ENCODE data around the gene RBM38.

The RBM38 gene

DNA sequence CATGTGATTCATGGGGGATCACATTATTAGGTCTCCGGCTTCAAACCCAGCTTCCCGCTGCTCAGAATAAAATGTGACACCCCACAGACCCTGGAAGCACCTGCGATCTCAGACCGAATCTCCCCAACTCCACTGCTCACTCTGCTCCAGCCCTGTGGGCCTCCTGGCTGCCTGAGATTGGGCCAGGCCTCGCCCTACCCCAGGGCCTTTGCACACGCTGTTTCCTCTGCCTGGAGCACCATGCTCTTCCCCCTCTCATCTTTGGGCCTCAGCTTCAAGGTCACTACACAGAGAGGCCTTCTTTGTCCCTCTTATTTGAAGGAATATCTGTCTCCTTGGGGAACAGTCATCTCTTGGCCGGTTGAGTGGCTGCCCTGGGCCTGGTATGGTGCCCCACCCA lies 48.8 kb downstream of the RBM38 start:
- H3F3A ChIP-seq (ENCODE audit: insufficient read depth) = no peaks in the 10 kb centered on the region
- H3K4me2 ChIP-seq (ENCODE audit: low read depth, low read length, poor library complexity, severe bottlenecking) = no peak overlapping the region
- H3K36me3 ChIP-seq (ENCODE audit: low read length) = no peaks in the 10 kb centered on the region
- H3K27ac ChIP-seq (ENCODE audit: low read depth, low read length) = no peak overlapping the region
- TF ChIP-seq EZH2phosphoT487 (conservative IDR thresholded peaks at IDR 0.05; ENCODE audit: low read length) (no peak), CTCF (IDR thresholded peaks at IDR 0.05; ENCODE audit: insufficient read depth, low read length, poor library complexity, severe bottlenecking) (no peak)
- no peaks in the 10 kb centered on the region for H3K9me3 ChIP-seq (ENCODE audit: insufficient read depth, low read length)
- H4K20me1 ChIP-seq (ENCODE audit: low read depth, low read length) = no peaks in the 10 kb centered on the region
- H3K4me3 ChIP-seq (ENCODE audit: insufficient read depth, low read length, poor library complexity, severe bottlenecking) = no peak overlapping the region
- H3K9ac ChIP-seq (ENCODE audit: low read length) = no peak overlapping the region
- no peak overlapping the region for H2AFZ ChIP-seq (ENCODE audit: low read depth, low read length, severe bottlenecking)
- H3K9me2 ChIP-seq (replicated peaks; ENCODE audit: insufficient read depth, low read length) = no peaks in the 10 kb centered on the region
- no peaks in the 10 kb centered on the region for H3K79me2 ChIP-seq (ENCODE audit: insufficient read depth, low read length)
- no peaks in the 10 kb centered on the region for H3K27me3 ChIP-seq (ENCODE audit: low read length)

GRCh38 chr20:57440678-57441509 lies 49.7 kb downstream of the RBM38 start:
- H3K27ac ChIP-seq (ENCODE audit: low read depth, low read length) = no peak overlapping the region
- H2AFZ ChIP-seq (ENCODE audit: low read depth, low read length, severe bottlenecking) = no peak overlapping the region

DNA sequence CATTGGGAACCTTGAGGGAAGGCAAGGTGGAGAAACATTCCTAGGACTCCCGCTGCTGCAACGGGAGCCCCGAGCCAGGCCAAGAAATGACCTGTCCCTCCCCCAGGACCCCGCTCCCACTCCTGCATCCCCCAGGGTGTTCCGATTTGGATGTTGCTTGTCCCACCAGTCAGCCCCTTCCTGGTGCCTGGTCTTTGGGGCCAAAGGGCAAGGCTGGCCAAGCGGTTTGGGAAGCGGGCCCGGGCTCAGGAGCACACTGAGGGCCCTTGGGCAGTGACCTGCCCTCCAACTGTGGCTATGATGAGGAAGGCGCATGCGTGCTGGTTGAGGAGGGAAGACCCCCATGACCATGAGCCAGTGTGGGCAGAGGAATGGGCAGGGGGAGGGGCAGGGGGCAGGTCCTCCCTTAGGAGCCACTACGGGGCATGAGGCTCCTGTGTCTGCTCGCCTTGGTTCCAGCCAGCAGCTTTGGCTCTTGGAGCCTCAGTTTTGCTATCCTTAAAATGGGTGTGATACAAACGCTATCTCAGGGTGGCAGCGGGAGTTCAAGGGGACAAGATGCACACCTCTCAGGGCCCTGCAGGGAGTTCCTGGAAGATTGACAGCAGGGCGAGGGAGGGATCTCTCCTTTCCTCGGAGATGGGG lies 50.4 kb downstream of the RBM38 start:
- no peaks in the 10 kb centered on the region for H4K20me1 ChIP-seq (ENCODE audit: low read depth, low read length)
- no peaks in the 10 kb centered on the region for H3K79me2 ChIP-seq (ENCODE audit: insufficient read depth, low read length)
- no peak overlapping the region for H3K27ac ChIP-seq (ENCODE audit: low read depth, low read length)
- H3K36me3 ChIP-seq (ENCODE audit: low read length) = no peaks in the 10 kb centered on the region
- no peaks in the 10 kb centered on the region for H3K27me3 ChIP-seq (ENCODE audit: low read length)
- H3K9ac ChIP-seq (ENCODE audit: low read length) = no peak overlapping the region
- no peaks in the 10 kb centered on the region for H3K9me2 ChIP-seq (replicated peaks; ENCODE audit: insufficient read depth, low read length)
- H3K4me2 ChIP-seq (ENCODE audit: low read depth, low read length, poor library complexity, severe bottlenecking) = no peak overlapping the region
- no peak overlapping the region for H2AFZ ChIP-seq (ENCODE audit: low read depth, low read length, severe bottlenecking)
- H3K4me3 ChIP-seq (ENCODE audit: insufficient read depth, low read length, poor library complexity, severe bottlenecking) = no peak overlapping the region
- no peaks in the 10 kb centered on the region for H3K9me3 ChIP-seq (ENCODE audit: insufficient read depth, low read length)
- no peaks in the 10 kb centered on the region for H3F3A ChIP-seq (ENCODE audit: insufficient read depth)
- no peak for TF ChIP-seq CTCF (IDR thresholded peaks at IDR 0.05; ENCODE audit: insufficient read depth, low read length, poor library complexity, severe bottlenecking)
- TF ChIP-seq EZH2phosphoT487 (conservative IDR thresholded peaks at IDR 0.05; ENCODE audit: low read length) = no peak

More at GRCh38 chr20:57440678-57441509, 49.7 kb downstream of the RBM38 start:
- Histone ChIP-seq H3K9ac (ENCODE audit: low read length) (no peak overlapping the region), H3F3A (ENCODE audit: insufficient read depth) (no peaks in the 10 kb centered on the region), H3K27me3 (ENCODE audit: low read length) (no peaks in the 10 kb centered on the region), H3K36me3 (ENCODE audit: low read length) (no peaks in the 10 kb centered on the region), H3K9me2 (replicated peaks; ENCODE audit: insufficient read depth, low read length) (no peaks in the 10 kb centered on the region), H3K4me2 (ENCODE audit: low read depth, low read length, poor library complexity, severe bottlenecking) (no peak overlapping the region), H3K79me2 (ENCODE audit: insufficient read depth, low read length) (no peaks in the 10 kb centered on the region), H3K4me3 (ENCODE audit: insufficient read depth, low read length, poor library complexity, severe bottlenecking) (no peak overlapping the region), H3K9me3 (ENCODE audit: insufficient read depth, low read length) (no peaks in the 10 kb centered on the region), H4K20me1 (ENCODE audit: low read depth, low read length) (no peaks in the 10 kb centered on the region)
- TF ChIP-seq CTCF (IDR thresholded peaks at IDR 0.05; ENCODE audit: insufficient read depth, low read length, poor library complexity, severe bottlenecking) (no peak), EZH2phosphoT487 (conservative IDR thresholded peaks at IDR 0.05; ENCODE audit: low read length) (no peak)
